Nephron progenitor cell (in vitro differentiated cells): Measurements from ENCODE around the gene GPR132.
"Not testable (repeated sequence)": the region's sequence is repeated elsewhere in the genome, so short reads cannot be mapped to it uniquely, and the experiment has no call there.

Source experiments
- DNase-seq: peaks from one replicate; pipeline ENCODE4 v3.0.0; 2021
- H3K27ac Mint-ChIP-seq: 2 replicates; pipeline ENCODE4 v1.8.0; 2021; ENCODE audit warnings: mild to moderate bottlenecking, moderate library complexity, mixed read lengths
- H3K27me3 Mint-ChIP-seq: 2 replicates; pipeline ENCODE4 v1.8.0; 2021; ENCODE audit warnings: mild to moderate bottlenecking, low read depth, mixed read lengths; ENCODE audit not compliant: poor library complexity
- H3K36me3 Mint-ChIP-seq: 2 replicates; pipeline ENCODE4 v1.8.0; 2021; ENCODE audit warnings: low read depth, mixed read lengths
- H3K4me1 Mint-ChIP-seq: 2 replicates; pipeline ENCODE4 v1.8.0; 2021; ENCODE audit warnings: mixed read lengths
- H3K4me3 Mint-ChIP-seq: 2 replicates; pipeline ENCODE4 v1.8.0; 2021; ENCODE audit warnings: mild to moderate bottlenecking, moderate library complexity, mixed read lengths
- H3K9me3 Mint-ChIP-seq: 2 replicates; pipeline ENCODE4 v1.8.0; 2021; ENCODE audit warnings: mild to moderate bottlenecking, moderate library complexity, mixed read lengths
- TF ChIP-seq, protein P1 (sequence below): fragments of 200-600 bp; sonication (generic); IDR thresholded peaks from 2 replicates; pipeline ENCODE4 v1.5.0; 2021; ENCODE audit warnings: antibody characterized with exemption

Gene GPR132, protein sequence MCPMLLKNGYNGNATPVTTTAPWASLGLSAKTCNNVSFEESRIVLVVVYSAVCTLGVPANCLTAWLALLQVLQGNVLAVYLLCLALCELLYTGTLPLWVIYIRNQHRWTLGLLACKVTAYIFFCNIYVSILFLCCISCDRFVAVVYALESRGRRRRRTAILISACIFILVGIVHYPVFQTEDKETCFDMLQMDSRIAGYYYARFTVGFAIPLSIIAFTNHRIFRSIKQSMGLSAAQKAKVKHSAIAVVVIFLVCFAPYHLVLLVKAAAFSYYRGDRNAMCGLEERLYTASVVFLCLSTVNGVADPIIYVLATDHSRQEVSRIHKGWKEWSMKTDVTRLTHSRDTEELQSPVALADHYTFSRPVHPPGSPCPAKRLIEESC

DNA sequence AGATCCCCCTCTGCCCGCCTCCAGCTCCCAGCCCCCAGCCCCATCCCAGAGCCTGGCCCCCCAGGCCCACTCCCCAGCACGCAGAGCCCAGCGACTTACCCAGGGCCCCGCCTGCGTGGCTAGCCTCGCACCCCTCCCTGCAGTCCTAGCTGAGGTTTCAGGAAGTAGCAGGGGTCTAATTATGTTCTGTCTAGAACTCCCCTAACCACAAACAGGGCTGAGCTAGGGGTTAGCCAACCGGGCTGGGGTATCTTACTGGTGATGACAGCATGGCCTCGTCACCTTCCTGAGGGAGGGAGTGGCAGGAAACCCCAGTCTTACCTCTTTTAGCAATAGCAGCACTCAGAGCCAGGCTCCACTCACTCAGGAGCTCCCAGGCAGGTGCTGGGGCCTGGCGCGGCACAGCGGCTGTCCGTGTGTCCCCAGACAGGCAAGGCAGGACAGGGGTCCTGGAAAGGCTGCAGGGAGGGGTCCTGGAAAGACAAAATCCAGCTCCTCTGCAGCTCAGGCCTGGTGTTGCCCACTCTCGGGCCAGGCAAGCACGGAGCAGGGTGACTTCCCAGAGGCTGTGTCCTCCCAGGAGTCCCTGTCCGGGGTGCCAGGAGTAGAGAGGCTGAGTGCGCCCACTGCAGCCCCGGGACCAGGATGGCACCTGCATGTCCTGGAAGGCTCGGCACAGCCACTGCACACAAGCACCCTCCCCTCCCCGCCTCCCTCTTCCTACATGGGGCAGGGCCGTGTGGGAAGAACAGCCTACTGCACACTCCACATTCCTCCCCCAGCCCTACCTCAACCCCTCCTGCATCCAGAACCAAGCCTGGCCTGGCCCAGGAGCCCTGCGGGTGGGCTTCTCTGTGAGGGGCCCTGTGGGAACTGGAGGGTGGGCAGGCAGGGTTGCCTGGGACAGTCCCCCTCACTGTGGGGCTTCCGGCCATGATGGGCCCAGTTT is at the start of gene GPR132:
Gene GPR132, minus strand, starts transcription at position 151 of the 949 bp plus-strand sequence. CDS start 10,010 bp downstream, outside the sequence.
- no peak for DNase-seq
- Mint-ChIP-seq H3K27me3 (peaks cover 8% of the 10 kb centered on the region), H3K36me3 (no peaks in the 10 kb centered on the region)

DNA sequence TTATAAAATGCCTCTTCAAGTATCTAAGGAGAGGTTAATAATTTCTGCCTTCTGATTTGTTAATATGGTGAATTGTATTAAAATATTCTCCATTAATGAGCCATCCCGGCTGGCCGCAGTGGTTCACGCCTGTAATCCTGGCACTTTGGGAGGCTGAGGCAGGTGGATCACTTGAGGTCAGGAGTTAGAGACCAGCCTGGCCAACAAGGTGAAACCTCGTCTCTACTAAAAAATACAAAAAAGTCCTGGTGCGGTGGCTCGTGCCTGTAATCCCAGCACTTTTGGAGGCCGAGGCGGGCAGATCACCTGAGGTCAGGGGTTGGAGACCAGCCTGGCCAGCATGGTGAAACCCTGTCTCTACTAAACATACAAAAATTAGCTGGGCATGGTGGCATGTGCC is 44.0 kb upstream of the GPR132 start:
- DNase-seq, H3K4me3 Mint-ChIP-seq, H3K4me1 Mint-ChIP-seq, H3K36me3 Mint-ChIP-seq, H3K27ac Mint-ChIP-seq: not testable (repeated sequence)
- H3K27me3 Mint-ChIP-seq: peaks cover 39% of the 10 kb centered on the region
- peaks cover 24% of the 10 kb centered on the region for H3K9me3 Mint-ChIP-seq

More for the DNA sequence above, at the start of gene GPR132:
- TF ChIP-seq, protein P1, sequence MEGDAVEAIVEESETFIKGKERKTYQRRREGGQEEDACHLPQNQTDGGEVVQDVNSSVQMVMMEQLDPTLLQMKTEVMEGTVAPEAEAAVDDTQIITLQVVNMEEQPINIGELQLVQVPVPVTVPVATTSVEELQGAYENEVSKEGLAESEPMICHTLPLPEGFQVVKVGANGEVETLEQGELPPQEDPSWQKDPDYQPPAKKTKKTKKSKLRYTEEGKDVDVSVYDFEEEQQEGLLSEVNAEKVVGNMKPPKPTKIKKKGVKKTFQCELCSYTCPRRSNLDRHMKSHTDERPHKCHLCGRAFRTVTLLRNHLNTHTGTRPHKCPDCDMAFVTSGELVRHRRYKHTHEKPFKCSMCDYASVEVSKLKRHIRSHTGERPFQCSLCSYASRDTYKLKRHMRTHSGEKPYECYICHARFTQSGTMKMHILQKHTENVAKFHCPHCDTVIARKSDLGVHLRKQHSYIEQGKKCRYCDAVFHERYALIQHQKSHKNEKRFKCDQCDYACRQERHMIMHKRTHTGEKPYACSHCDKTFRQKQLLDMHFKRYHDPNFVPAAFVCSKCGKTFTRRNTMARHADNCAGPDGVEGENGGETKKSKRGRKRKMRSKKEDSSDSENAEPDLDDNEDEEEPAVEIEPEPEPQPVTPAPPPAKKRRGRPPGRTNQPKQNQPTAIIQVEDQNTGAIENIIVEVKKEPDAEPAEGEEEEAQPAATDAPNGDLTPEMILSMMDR: no peak
- Mint-ChIP-seq H3K9me3 (no peaks in the 10 kb centered on the region), H3K27ac (no peak within 1 kb of the TSS), H3K4me1 (peaks cover 33% of the 10 kb centered on the region), H3K4me3 (no peak within 1 kb of the TSS)

DNA sequence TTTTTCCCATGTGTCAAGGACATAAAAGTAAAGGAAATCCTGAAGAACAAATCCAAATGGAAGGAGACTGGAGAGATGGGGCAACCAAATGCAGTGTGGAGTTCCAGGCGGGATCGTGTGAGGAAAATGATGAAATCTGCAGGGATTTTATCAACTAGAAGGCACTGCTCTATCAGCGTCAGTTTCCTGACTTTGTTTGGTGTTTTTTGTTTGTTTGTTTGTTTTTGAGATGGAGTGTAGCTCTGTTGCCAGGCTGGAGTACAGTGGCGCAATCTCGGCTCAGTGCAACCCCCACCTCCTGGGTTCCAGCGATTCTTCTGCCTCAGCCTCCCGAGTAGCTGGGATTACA is 43.3 kb upstream of the GPR132 start:
- H3K27me3 Mint-ChIP-seq: peaks cover 47% of the 10 kb centered on the region
- H3K4me1 Mint-ChIP-seq: no peaks in the 10 kb centered on the region
- peaks cover 31% of the 10 kb centered on the region for H3K9me3 Mint-ChIP-seq
- DNase-seq: no peak
- no peaks in the 10 kb centered on the region for H3K36me3 Mint-ChIP-seq
- no peak overlapping the region for H3K4me3 Mint-ChIP-seq
- TF ChIP-seq, protein P1: no peak
- no peak overlapping the region for H3K27ac Mint-ChIP-seq

DNA sequence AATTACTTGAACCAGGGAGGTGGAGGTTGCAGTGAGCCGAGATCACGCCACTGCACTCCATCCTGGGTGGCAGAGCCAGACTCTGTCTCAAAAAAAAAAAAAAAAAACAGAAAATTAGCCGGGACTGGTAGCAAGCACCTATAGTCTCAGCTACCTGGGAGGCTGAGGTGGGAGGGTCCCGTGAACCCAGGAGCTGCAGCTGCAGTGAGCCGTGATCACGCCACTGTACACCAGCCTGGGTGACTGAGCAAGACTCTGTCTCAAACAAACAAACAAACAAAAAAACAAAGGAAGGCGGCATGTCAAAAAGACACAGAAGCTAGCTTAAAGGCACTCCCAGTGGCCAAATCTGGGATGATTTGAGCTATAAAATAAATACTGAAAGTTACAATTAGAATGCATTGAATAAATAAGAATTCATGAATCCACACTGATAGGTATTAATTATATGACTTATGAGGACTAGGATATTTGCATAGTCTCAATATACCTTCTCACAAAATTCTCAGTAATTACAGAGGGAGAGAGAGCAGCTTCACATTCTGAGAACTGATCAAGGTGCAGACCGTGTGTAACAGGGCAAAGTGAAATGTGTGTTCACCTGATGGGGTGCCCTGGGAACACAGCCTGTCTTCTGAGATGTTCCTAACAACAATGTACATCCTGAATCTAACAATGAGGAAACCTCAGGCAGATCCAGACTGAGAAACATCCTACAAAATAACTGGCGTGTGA is 42.7 kb upstream of the GPR132 start:
- Mint-ChIP-seq H3K27ac (no peak overlapping the region), H3K27me3 (peaks cover 52% of the 10 kb centered on the region), H3K4me1 (no peaks in the 10 kb centered on the region), H3K4me3 (no peak overlapping the region), H3K9me3 (peaks cover 37% of the 10 kb centered on the region), H3K36me3 (no peaks in the 10 kb centered on the region)
- TF ChIP-seq, protein P1: no peak
- no peak for DNase-seq

DNA sequence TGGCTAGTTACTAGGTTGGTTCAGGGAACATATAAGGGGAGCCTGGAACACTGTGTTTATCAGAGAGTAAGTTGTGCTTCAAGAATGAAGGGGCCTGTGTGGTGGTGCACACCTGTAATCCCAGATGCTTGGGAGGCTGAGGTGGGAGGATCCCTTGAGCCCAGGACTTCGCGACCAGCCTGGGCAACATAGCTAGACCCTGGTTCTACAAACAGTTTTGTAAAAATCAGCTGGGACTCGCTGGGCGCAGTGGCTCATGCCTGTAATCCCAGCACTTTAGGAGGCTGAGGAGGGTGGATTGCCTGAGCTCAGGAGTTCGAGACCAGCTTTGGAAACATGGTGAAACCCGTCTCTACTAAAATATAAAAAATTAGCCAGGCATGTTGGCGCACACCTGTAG is 42.1 kb upstream of the GPR132 start:
- H3K27me3 Mint-ChIP-seq: peaks cover 58% of the 10 kb centered on the region

More for the DNA sequence above, 42.1 kb upstream of the GPR132 start:
- Mint-ChIP-seq H3K4me1 (no peaks in the 10 kb centered on the region), H3K36me3 (no peaks in the 10 kb centered on the region), H3K27ac (no peak overlapping the region), H3K9me3 (peaks cover 42% of the 10 kb centered on the region), H3K4me3 (no peak overlapping the region)
- TF ChIP-seq, protein P1: no peak
- no peak for DNase-seq
